ENCODE measurements around the gene ATP5ME. TPM values are rescaled to one million over a fixed set of nuclear protein-coding genes. Genes with fewer than 3 reads are reported as not detected.

ATP5ME gene
- total RNA-seq, 1 experiment from 2014 or later, result 355 TPM

DNA sequence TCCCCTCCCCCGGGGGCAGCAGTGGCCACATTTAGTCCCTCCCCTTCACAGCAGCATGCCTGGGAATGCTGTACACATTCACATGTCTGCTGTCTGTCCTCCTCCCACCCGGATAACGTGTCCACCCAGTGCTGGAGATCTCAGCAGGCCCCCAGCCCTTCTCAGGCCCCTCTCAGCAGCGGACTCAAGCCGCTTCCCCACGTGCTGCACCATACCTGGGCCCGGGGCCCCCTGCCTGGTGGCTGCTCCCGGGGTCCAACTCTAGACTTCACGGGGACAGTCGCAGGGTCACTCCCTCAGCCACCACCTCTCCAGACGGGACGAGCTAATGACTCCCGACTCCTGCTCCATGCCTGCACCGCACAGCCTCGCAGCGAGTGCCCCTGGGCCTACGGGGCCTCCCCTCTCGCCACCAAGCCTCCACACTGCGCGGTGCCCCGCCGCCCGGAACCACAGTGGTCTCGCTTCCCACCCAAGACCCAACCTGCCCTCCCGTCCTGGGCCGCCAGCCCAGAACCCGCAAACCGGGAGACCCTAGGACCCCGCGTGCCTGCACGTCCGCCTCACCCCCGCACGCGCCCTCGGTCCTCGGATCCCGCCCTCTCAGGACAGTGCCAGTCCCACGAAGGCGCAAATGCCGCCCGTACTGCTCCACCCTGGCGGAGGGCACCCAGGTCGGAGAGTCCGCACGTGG, 30.3 kb upstream of the ATP5ME start:
- BruUV-seq (replicated peaks), result no TSS peak
- peak overlapping the region; percentile 78 for H3K4me3 Mint-ChIP-seq (ENCODE audit: unreplicated experiment)
- H3K27me3 Mint-ChIP-seq (ENCODE audit: insufficient read depth, unreplicated experiment), result no peaks in the 10 kb centered on the region
- H3K9me3 Mint-ChIP-seq (ENCODE audit: unreplicated experiment), result no peaks in the 10 kb centered on the region
- intact Hi-C loops (cut with micrococcal nuclease), result no loop called here
- CTCF ChIA-PET, result no interaction called here
- TF ChIP-seq, protein P1, sequence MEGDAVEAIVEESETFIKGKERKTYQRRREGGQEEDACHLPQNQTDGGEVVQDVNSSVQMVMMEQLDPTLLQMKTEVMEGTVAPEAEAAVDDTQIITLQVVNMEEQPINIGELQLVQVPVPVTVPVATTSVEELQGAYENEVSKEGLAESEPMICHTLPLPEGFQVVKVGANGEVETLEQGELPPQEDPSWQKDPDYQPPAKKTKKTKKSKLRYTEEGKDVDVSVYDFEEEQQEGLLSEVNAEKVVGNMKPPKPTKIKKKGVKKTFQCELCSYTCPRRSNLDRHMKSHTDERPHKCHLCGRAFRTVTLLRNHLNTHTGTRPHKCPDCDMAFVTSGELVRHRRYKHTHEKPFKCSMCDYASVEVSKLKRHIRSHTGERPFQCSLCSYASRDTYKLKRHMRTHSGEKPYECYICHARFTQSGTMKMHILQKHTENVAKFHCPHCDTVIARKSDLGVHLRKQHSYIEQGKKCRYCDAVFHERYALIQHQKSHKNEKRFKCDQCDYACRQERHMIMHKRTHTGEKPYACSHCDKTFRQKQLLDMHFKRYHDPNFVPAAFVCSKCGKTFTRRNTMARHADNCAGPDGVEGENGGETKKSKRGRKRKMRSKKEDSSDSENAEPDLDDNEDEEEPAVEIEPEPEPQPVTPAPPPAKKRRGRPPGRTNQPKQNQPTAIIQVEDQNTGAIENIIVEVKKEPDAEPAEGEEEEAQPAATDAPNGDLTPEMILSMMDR (IDR thresholded peaks at IDR 0.05; ENCODE audit: unreplicated experiment), result no peak
- no peak for DNase-seq (ENCODE audit: unreplicated experiment)
- no peaks in the 10 kb centered on the region for H3K36me3 Mint-ChIP-seq (ENCODE audit: insufficient read depth, unreplicated experiment)
- peak overlapping the region; percentile 46 for H3K27ac Mint-ChIP-seq (ENCODE audit: low read depth, unreplicated experiment)
- POLR2A ChIA-PET, result no interaction called here
- H3K4me1 Mint-ChIP-seq (ENCODE audit: insufficient read depth, unreplicated experiment), result peaks cover 15% of the 10 kb centered on the region

DNA sequence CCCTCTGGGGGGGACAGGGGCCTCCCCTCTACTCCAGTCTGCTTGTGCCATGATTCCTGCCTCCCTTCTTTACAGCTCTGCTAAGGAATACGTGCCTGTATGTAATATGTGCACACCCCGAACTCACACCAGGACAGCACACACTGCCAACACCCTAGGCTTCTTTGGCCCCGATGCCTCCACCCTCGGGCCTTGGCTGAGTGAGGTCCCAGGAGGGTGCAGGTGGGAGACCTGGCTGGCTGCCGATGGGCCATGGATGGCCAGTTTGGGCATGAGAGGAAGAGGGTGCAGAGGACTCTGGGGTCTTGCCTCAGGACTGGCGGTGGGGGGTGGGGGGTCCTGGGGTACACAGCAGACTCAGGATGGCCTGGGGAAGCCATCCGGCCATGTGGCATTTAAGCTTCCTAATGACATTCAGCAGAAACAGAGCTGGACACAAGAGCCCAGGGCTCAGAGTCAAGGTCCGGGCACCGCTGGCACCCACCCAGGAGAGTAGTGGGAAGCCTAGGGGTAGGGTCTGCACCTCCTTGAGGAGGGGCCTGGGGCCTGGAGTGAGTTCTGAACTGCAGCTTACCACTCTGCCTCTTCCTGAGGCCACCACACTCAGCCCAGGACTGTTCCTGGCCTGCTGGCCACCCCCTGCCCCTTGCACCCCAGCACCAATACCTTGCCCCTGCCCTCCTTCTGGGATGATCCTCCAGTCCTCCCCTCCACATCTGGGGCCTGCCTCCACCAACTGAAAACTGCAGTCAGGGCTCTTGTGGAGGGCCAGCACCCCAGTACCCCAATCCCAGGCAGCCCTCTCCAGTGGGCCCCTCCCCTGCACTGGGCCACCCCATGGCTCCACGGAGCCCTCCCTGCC, 29.5 kb upstream of the ATP5ME start:
- Mint-ChIP-seq H3K27ac (ENCODE audit: low read depth, unreplicated experiment) (peak overlapping the region; percentile 46), H3K9me3 (ENCODE audit: unreplicated experiment) (no peaks in the 10 kb centered on the region), H3K27me3 (ENCODE audit: insufficient read depth, unreplicated experiment) (no peaks in the 10 kb centered on the region), H3K36me3 (ENCODE audit: insufficient read depth, unreplicated experiment) (no peaks in the 10 kb centered on the region), H3K4me3 (ENCODE audit: unreplicated experiment) (no peak overlapping the region), H3K4me1 (ENCODE audit: insufficient read depth, unreplicated experiment) (peaks cover 9% of the 10 kb centered on the region)
- TF ChIP-seq, protein P1 (IDR thresholded peaks at IDR 0.05; ENCODE audit: unreplicated experiment), result no peak
- ChIA-PET POLR2A (no interaction called here), CTCF (no interaction called here)
- BruUV-seq (replicated peaks), result no TSS peak
- intact Hi-C loops (cut with micrococcal nuclease), result no loop called here
- no peak for DNase-seq (ENCODE audit: unreplicated experiment)

DNA sequence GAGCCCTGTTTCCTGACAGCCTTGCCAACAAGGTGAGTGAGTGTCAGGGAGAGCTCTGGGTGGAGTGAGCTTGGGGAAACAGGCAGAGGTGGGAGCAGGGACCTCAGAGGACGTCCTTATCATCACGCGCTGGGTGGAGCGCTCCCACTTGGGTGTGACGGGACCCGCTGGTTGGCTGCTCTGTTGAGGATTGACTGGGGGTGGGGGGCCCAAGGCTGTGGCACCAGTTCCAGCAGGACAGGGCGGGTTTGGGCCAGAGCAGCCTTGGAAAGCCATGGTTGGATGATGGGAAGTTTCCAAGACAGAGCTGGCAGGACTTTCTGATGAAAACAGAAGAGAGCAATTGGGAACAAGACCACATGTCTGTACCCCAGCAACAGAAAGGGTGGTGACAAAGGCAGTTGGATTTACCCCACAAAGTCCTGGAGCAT, 28.6 kb upstream of the ATP5ME start:
- intact Hi-C loops (cut with micrococcal nuclease), result no loop called here
- Mint-ChIP-seq H3K27ac (ENCODE audit: low read depth, unreplicated experiment) (no peak overlapping the region), H3K9me3 (ENCODE audit: unreplicated experiment) (no peaks in the 10 kb centered on the region), H3K4me1 (ENCODE audit: insufficient read depth, unreplicated experiment) (peaks cover 5% of the 10 kb centered on the region), H3K36me3 (ENCODE audit: insufficient read depth, unreplicated experiment) (no peaks in the 10 kb centered on the region), H3K27me3 (ENCODE audit: insufficient read depth, unreplicated experiment) (no peaks in the 10 kb centered on the region), H3K4me3 (ENCODE audit: unreplicated experiment) (no peak overlapping the region)
- CTCF ChIA-PET, result no interaction called here
- POLR2A ChIA-PET, result no interaction called here
- TF ChIP-seq, protein P1 (IDR thresholded peaks at IDR 0.05; ENCODE audit: unreplicated experiment), result no peak
- no peak for DNase-seq (ENCODE audit: unreplicated experiment)
- BruUV-seq (replicated peaks), result no TSS peak

DNA sequence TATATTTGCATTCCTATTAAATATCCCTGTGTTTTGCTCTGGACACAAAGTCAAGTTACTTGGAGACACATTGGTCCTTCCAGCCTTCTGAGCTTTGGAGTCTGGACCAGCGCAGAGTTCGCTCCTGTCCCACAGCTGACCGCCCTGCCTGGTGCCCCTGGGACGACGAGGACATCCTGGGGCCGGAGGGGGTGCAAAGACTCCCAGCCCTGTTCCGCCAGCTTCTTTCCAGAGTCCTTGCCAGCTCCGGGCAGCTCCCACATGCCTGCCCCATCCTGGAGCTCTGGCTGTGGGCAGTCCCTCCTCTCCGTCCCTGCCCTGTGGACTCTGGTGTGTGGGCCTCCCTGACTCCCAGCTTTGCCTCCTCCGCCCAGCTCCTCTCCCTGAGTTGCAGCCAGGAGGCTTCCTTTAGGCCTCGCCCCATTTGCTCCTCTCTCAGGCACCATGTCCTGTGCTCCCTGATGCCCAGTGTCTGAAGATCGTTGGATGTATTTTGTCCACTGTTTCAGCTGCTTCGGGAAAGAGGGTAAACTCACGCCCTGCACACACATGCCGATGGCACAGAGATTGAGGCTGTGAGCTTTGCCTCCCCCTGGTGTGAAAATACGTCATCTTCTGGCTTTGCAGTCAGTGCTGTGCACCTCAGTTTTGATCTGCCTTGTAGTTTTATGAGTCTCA, 26.6 kb upstream of the ATP5ME start:
- no peaks in the 10 kb centered on the region for H3K27me3 Mint-ChIP-seq (ENCODE audit: insufficient read depth, unreplicated experiment)
- no TSS peak for BruUV-seq (replicated peaks)
- peaks cover 6% of the 10 kb centered on the region for H3K36me3 Mint-ChIP-seq (ENCODE audit: insufficient read depth, unreplicated experiment)
- no peak overlapping the region for H3K27ac Mint-ChIP-seq (ENCODE audit: low read depth, unreplicated experiment)
- TF ChIP-seq, protein P1 (IDR thresholded peaks at IDR 0.05; ENCODE audit: unreplicated experiment), result no peak
- ChIA-PET CTCF (interaction anchor here (0.6 to 2.2 kb wide), 4 partner anchors 16 to 90 kb away, joined by 3 to 7 read pairs (median 4); no protein-coding TSS in a partner anchor), POLR2A (interaction anchor here (0.9 to 2.7 kb wide), 4 partner anchors 14 to 52 kb away, joined by 3 to 12 read pairs (median 4); partner anchors contain the start of genes ATP5ME and MYL5)
- intact Hi-C loops (cut with micrococcal nuclease), result no loop called here
- no peak overlapping the region for H3K4me3 Mint-ChIP-seq (ENCODE audit: unreplicated experiment)
- DNase-seq (ENCODE audit: unreplicated experiment), result no peak
- H3K4me1 Mint-ChIP-seq (ENCODE audit: insufficient read depth, unreplicated experiment), result peaks cover 5% of the 10 kb centered on the region
- H3K9me3 Mint-ChIP-seq (ENCODE audit: unreplicated experiment), result no peaks in the 10 kb centered on the region
